SKM-1 treated with dmso at 0.1 percent for 144 hours (cell line): ENCODE data around the gene P3H4.
A peak's percentile ranks its signal among the peaks of the same experiment; 100 is the strongest.
"Not testable (repeated sequence)": the region's sequence is repeated elsewhere in the genome, so short reads cannot be mapped to it uniquely, and the experiment has no call there.

ENCODE experiments used
- DNase-seq: peaks from one replicate; lab custom pipeline; 2025; ENCODE audit not compliant: unreplicated experiment; lab: John Stamatoyannopoulos, UW

P3H4 gene

GRCh38 chr17:41794540-41794975 is 17.2 kb downstream of the P3H4 start:
- DNase-seq = no peak

- no peak for DNase-seq
Measured at GRCh38 chr17:41793784-41794539, 17.8 kb downstream of the P3H4 start.

DNA sequence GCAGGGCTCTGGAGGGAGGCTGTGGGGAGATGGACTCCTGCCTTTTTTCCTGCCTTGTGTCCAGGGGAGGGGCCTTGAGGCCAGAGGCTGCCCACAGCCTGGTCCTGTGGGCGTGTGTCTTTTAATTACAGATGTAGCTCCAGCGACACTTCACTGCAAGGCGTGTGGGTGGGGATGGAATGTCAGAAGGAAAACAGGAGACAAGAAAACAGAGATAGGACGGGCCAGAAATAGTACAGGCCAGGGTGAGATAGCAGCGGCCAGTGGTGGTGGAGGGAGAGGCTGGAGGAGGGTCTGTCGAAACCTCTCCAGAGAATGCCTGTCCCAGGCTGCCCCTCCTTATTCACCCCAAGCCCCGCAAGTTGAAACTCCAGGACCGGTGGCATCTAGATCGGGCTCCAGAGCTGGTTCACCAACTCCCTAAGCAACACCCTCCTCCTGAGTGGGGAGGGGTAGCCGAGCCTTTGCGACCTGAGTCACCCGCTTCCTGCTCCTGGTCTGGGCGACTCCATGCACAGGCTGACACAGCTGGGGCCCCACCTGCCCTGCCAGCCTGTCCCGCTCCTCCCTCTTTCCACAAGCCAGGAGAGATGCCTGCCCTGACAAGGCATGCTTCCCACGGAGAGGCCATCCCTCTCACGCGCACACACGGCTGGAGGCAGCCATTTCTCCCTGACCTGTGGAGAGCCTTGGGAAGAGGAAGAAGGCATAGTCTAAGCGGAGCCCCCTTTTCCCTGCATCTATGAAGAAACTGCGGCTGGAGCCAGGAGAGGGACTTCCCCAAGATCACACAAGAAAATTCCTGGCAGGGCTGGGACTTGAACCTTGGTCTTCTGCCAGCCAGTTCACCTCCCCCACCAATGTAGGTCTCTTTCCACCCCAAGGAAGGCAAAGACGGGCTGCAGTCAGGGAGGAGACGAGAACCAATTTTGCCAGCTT is 18.6 kb downstream of the P3H4 start:
- no peak for DNase-seq

DNA sequence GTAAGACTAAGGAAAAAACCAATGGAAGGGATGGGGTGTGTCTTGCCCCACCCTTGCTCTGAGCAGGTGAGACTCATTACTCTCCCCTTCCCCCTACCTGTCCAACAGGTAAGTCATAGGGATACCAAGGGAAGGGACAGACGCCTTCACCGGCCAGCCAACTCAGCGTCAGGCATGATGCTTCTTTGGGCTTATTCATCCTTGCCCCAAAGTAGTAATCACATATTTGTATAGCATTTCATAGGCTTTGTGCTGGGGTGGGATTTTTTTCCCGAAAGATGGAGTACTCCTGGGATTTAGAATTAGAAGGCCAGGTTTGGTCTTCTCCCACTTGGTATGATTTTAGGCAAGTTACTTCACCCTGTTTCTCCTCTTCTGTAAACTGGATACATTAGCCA is 24.7 kb downstream of the P3H4 start:
- DNase-seq = no peak

DNA sequence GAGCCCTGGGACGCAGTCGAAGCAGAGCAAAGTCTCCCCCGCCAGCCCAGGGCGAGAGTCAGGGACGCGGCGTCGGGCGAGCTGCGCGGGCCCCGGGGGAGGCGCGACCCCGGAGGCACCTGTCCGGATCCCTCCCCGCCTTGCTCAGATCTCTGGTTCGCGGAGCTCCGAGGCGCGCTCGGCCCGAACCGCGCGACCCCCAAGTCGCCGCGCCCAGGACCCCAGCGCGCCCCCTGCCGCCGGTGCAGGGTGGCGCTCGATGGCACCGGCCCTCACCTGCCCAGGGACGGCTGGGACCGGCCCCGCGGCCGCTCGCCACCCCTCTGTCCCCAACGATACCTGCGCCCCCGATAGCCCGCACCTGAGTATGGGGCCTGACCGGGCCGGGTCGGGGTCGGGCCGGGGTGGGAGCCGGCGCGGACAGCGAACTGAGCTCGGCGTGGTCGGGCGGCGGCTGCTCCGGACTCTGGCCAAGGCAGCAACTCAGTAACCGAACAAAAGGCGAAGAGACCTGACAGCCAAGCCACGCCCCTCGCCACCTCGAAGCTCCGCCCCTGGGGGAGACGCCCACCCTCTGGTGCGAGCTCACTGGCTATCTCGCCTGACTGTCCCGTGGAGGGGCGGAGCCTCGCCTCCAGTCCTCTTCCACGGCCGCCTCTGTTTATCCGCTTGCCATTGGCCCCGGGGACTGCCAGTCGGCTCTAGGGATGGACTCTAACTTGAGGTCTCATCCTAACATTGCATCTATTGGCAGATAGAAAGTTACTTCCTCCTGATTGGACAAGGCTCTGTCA is 25.3 kb downstream of the P3H4 start, which contains the start of gene JUP:
JUP (minus strand) TSS at position 485 of the 794 bp plus-strand sequence. CDS start 14,857 bp downstream, outside the sequence.
- DNase-seq = peak; percentile 90

GRCh38 chr17:41785859-41786226 is 25.9 kb downstream of the P3H4 start:
- no peak for DNase-seq

DNA sequence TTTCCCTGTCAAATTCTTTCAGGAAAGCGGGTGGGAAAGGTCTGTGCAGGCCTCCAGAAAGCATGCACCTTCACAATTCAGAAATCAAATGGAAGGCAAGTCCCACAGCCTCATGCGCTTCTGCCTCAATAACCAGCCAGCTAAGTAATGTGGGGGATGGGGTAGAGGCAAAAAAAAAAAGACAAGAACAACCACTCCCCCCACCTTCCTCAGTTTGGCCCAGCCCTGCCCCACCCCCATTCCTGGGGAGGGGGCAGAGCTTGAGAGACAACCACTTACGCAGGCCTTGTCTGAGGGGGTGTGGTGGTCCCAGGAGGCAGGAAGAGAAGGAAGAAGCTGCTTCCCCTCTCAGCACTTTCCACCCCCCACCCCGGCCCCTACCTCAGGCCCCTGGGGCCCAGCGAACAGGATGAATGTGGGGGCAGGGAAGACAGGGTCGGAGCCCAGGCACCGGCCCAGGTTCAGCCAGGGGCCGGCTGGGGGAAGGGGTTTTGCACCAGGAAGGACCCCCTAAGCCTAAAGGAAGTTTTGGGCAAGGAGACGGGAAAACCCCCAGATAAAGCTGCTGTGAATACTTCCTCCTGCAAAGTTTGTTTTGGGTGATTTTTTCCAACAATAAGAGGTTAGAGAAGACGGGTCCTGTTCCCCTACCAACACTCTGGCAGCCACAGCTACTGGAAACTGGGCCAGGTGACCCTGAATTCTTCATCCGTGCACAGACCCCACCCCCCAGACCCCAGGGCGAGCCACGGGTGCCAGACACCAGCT is 26.5 kb downstream of the P3H4 start:
- no peak for DNase-seq

DNA sequence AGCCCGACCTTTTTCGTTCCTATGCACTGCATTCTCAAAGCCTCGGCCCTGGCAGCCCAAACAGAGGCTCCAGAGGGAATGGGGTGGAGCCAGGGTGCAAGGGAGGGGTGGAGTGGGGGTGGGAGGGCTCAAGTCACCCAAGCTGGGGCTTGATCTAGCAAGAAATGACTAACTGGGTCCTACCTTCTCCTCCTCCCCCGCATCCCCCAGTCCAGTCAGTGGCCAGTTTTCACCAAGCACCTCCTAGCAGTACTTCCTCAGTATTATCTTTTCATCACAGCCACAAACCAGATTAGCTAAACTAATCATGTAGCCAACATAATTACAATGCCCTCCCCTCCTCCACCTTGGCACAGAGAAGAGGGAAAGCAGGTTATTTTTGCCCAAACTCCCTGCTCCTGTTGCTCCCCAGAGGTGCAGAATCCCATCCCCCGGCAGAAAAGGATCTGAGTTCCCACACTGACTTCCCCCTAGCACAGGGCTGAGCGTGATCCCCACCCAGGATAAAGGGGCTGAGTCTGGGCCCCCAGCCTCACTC is 27.5 kb downstream of the P3H4 start:
- DNase-seq = peak; percentile 50

GRCh38 chr17:41782142-41782541 is 29.6 kb downstream of the P3H4 start:
- DNase-seq = no peak

- no peak for DNase-seq
Measured at GRCh38 chr17:41781404-41782110, 30.2 kb downstream of the P3H4 start.

- DNase-seq = no peak
Measured at GRCh38 chr17:41779954-41780353, 31.8 kb downstream of the P3H4 start.

DNA sequence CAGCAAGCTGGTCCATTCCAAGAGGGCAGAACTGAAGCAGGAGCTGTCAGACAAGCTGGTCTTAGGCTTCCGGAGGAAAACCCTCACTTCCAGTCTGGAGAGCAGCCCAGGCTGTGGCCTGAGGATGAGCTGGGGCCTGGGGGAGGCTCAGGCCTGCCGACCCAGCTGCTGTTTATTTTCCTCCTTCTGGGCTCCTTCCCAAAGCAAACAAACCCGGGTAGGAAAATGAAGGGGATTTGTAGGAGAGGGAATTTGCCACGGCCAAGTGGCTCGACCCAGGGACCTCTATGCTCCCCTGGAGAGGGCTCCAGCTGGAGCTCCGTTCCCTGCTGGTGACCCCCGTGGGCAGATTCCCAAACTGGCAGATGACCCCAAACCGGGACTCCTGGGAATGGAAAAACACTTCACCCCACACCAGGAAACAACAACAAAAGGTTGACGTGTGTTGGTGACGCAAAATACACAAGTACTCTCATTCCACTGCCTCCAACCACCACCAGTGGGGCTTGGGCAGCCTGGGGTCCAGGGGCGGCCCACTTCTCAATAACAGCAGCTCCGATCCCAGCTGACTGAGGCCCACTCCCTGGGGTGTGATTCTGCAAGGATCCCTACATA is 34.1 kb downstream of the P3H4 start:
- DNase-seq = no peak

DNA sequence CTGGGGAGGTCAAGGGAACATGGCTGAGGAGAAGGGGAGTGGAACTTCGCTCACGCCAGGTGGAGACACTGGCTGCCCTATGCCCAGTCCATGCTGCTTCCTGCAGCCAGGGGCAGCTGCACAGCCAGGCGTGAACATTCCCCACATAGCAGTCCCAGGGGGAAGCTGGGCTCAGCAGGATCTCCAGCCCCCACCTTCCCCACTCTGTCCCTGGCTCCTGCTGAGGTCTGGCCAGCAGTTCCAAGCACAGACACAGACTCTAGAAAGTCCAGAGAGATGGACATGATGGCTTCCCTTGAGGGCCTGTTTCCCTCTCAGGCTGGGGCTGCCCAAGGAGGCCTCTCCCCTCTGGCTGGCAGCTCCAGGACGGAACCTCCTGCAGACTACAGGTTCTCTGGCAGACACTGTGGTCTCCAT is 34.6 kb downstream of the P3H4 start:
- DNase-seq = no peak

DNA sequence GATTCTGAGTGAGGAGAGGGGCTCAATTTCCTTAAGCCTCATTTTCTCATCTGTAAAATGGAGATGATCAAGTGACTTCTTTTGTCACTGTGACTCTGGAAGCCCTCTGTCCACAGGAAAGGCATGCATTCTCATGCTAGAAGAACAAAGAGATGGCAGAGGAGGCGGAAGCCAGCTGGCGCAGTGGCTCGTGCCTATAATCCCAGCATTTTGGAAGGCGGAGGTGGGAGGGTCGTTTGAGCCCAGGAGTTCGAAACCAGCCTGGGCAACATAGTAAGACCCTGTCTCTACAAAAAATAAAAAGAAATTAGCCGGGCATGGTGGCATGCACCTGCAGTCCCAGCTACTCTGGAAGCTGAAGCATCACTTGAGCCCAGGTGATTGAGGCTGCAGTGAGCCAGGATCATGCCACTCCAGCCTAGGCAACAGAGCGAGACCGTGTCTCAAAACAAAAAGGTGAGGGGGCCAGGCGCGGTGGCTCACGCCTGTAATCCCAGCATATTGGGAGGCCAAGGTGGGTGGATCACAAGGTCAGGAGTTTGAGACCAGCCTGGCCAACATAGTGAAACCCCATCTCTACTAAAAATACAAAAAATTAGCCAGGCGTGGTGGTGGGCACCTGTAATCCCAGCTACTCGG is 35.4 kb downstream of the P3H4 start:
- not testable (repeated sequence) for DNase-seq

- no peak for DNase-seq
Measured at GRCh38 chr17:41775394-41776226, 36.1 kb downstream of the P3H4 start.

DNA sequence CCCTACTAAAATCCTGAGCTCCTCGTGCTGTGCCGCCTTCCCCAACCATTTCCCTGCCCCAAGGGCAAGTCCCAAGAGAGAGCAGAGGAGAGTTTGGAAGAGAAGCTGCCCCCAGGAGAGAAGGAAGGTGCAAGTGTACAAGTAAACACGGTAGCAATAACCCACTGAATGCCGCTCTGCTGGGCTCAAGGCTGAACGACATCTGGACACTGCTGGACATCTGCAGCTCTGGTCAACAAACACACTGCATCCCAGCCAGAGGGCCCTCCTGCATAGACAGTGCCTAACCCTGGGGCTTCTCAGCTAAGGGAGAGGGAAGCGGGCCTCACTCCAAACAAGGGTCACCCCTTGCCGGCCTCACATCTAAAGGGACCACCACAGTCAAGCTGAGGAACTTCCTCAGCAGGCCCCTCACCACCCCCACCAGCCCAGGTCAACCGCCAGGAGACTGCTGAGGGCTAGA is 38.0 kb downstream of the P3H4 start:
- DNase-seq = no peak

DNA sequence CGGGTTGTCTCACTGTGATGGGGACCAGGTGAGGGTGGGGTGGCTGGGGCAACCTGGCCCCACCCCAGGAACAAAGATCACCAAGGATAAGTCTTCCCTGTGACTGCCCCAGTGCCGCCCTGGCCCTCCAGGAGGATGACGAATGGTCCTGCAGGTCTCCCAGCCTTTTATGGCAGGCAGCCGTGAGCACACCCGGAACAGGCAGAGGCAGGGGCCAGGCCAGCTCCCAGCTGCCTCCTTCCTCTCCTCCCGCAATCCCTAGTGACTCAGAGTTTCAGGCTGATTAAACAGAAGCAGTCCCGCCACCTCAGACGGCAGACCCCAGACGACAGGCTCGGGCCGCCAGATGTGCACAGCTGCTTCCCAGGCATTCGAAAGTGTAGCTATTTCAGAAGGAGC is 38.6 kb downstream of the P3H4 start:
- no peak for DNase-seq
